Subcutaneous adipose tissue (tissue), 4 donors: Measurements from ENCODE around the gene LPCAT3. TPM values are rescaled to one million over a fixed set of nuclear protein-coding genes. Genes with fewer than 3 reads are reported as not detected.

Experiments used
- CTCF ChIP-seq: fragments of 450-650 bp; IDR thresholded peaks from one replicate; pipeline ENCODE4 v1.5.1; 2016; ENCODE audit warnings: low read depth, mild to moderate bottlenecking, control low read depth, antibody characterized with exemption, moderate library complexity
- total RNA-seq, 4 donors: library from RNA; depleted of rRNA; stranded (reverse); fragments of >200 nt; gene quantifications; one replicate each; pipeline ENCODE4 v1.1.0, GENCODE V29; 2016

LPCAT3 gene
- total RNA-seq, 4 donors from 2014 or later = 21.8 to 55.9 (median 27.1) TPM

- TF ChIP-seq CTCF = no peak
Measured at GRCh38 chr12:6943389-6943721, 74.9 kb downstream of the LPCAT3 start.

DNA sequence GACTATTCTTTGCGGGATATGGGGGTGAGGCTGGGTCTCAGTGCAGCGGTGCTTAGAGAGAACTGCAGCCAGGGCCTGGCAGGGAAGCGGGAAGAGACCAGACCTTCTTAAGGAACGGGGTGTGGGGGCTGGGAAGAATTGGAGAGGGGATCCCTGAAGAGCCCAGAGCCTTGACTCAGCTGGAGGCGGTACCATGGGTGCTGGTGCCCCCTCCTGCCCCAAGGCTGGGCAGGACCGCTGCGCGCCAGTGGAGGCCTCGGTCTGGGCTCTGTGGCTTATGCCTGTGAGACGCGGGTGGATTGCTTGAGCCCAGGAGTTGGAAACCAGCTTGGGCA, 76.0 kb downstream of the LPCAT3 start:
- no peak for TF ChIP-seq CTCF

GRCh38 chr12:6941782-6942181, 76.5 kb downstream of the LPCAT3 start:
- TF ChIP-seq CTCF = no peak

DNA sequence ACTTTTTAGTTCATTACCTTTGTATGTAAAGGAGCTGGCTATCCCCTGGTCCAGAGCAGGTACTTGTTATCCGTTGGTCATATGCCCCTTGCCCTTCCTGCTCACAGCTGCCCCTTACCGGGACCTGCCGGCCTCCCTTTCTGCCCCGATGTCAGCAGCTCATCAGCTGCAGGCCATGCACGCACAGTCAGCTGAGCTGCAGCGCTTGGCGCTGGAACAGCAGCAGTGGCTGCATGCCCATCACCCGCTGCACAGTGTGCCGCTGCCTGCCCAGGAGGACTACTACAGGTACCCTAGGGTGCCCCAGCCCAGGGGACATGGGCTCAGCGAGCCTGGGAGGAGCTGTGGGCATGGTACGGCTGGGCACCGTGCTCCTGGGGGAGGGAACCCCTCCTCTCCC, 77.0 kb downstream of the LPCAT3 start:
- no peak for TF ChIP-seq CTCF

DNA sequence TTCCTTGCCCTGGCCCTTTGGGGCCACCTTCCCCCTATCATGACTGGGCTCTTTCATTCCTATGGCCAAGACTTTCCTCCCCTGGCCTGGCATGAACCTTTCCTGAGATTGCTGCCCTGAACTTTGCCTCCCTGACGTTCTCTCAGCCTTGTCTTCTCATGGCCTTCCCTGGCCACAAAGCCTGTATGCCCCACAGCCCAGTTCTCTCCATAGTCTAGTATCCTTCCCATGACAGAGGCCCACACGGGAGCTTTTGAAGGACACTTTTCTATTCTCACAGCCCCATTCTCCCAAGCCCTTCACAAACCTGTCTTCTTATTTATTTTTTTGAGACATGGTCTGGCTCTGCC, 79.1 kb downstream of the LPCAT3 start:
- TF ChIP-seq CTCF = no peak

- no peak for TF ChIP-seq CTCF
Measured at GRCh38 chr12:6938353-6939190, 79.7 kb downstream of the LPCAT3 start.

GRCh38 chr12:6937481-6938352, 80.6 kb downstream of the LPCAT3 start:
- no peak for TF ChIP-seq CTCF
